ENCODE measurements around the gene NUMB.

DNA sequence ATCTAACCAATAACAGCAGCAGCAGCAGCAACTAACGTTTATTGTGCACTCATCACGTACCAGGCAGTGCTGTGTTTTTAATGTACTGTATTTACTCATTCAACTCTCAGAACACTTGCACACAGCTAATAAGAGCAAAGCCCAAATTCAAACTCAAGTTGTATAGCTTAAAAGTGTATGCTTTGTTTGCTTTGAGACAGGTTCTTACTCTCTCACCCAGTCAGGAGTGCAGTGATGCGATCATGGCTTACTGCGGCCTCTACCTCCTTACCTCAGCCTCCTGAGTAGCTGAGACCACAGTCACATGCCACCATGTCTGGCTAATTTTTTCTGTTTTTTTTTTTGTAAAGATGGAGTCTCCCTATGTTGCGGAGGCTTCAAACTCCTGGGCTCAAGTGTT lies 115.7 kb downstream of the NUMB start:
- TF ChIP-seq EZH2 (IDR thresholded peaks at IDR 0.05; ENCODE audit: borderline replicate concordance, low read depth, low read length, severe bottlenecking), result no peak
- no peak for TF ChIP-seq CTCF (IDR thresholded peaks at IDR 0.05; ENCODE audit: borderline replicate concordance, extremely low read depth, low read length, poor library complexity, severe bottlenecking)
